ENCODE results near the gene KRTAP10-3. TPM values are rescaled to one million over a fixed set of nuclear protein-coding genes. Genes with fewer than 3 reads are reported as not detected.
A peak's percentile ranks its signal among the peaks of the same experiment; 100 is the strongest.

Gene KRTAP10-3
- total and polyA plus RNA-seq, 9 of the 15 experiments (the other 6 are each of a cell fraction or from before 2014, with no cell fraction given), result not detected

DNA sequence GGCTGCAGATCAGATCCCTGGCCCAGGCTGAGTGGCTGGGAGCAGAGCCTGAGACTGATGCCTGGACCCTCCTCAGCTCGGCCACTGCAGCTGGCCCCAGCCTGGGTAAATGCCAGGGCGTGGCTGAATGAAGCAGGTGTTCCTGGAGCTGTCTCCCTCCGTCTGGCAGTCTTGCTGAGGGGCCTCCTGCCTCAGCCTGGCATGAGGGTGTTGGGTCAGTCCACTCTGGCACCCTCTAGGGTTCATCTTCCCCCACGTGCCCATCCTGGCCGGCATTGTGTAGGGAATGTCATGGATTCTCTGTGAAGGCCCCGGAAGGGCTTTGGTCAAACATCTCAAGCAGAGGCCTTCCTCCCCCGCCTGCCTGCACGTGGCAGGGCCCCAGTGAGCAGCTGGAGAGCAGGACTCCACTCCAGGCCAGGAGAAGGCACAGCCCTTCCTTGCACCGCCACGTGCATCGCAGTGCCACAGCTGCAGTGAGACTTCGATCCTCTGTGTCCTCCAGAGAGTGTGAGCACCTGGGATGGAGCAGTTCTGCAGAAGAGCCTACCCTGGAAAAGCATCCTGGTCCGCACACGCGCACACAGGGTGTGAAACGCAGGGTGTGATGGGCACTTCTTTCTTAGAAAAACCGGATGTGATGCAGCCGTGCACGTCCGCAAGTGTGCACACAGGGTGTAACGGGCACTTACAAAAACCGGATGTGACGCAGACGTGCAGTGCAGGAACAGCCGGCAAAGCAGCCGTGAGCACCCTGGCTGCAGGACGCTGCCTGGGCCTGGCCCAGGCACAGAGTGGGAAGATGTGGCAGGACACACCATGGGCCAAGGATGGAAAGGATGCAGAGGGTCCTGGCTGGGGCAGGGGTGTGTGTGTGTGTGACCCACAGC, 10.3 kb upstream of the KRTAP10-3 start (continued):
- TF ChIP-seq, protein P1, sequence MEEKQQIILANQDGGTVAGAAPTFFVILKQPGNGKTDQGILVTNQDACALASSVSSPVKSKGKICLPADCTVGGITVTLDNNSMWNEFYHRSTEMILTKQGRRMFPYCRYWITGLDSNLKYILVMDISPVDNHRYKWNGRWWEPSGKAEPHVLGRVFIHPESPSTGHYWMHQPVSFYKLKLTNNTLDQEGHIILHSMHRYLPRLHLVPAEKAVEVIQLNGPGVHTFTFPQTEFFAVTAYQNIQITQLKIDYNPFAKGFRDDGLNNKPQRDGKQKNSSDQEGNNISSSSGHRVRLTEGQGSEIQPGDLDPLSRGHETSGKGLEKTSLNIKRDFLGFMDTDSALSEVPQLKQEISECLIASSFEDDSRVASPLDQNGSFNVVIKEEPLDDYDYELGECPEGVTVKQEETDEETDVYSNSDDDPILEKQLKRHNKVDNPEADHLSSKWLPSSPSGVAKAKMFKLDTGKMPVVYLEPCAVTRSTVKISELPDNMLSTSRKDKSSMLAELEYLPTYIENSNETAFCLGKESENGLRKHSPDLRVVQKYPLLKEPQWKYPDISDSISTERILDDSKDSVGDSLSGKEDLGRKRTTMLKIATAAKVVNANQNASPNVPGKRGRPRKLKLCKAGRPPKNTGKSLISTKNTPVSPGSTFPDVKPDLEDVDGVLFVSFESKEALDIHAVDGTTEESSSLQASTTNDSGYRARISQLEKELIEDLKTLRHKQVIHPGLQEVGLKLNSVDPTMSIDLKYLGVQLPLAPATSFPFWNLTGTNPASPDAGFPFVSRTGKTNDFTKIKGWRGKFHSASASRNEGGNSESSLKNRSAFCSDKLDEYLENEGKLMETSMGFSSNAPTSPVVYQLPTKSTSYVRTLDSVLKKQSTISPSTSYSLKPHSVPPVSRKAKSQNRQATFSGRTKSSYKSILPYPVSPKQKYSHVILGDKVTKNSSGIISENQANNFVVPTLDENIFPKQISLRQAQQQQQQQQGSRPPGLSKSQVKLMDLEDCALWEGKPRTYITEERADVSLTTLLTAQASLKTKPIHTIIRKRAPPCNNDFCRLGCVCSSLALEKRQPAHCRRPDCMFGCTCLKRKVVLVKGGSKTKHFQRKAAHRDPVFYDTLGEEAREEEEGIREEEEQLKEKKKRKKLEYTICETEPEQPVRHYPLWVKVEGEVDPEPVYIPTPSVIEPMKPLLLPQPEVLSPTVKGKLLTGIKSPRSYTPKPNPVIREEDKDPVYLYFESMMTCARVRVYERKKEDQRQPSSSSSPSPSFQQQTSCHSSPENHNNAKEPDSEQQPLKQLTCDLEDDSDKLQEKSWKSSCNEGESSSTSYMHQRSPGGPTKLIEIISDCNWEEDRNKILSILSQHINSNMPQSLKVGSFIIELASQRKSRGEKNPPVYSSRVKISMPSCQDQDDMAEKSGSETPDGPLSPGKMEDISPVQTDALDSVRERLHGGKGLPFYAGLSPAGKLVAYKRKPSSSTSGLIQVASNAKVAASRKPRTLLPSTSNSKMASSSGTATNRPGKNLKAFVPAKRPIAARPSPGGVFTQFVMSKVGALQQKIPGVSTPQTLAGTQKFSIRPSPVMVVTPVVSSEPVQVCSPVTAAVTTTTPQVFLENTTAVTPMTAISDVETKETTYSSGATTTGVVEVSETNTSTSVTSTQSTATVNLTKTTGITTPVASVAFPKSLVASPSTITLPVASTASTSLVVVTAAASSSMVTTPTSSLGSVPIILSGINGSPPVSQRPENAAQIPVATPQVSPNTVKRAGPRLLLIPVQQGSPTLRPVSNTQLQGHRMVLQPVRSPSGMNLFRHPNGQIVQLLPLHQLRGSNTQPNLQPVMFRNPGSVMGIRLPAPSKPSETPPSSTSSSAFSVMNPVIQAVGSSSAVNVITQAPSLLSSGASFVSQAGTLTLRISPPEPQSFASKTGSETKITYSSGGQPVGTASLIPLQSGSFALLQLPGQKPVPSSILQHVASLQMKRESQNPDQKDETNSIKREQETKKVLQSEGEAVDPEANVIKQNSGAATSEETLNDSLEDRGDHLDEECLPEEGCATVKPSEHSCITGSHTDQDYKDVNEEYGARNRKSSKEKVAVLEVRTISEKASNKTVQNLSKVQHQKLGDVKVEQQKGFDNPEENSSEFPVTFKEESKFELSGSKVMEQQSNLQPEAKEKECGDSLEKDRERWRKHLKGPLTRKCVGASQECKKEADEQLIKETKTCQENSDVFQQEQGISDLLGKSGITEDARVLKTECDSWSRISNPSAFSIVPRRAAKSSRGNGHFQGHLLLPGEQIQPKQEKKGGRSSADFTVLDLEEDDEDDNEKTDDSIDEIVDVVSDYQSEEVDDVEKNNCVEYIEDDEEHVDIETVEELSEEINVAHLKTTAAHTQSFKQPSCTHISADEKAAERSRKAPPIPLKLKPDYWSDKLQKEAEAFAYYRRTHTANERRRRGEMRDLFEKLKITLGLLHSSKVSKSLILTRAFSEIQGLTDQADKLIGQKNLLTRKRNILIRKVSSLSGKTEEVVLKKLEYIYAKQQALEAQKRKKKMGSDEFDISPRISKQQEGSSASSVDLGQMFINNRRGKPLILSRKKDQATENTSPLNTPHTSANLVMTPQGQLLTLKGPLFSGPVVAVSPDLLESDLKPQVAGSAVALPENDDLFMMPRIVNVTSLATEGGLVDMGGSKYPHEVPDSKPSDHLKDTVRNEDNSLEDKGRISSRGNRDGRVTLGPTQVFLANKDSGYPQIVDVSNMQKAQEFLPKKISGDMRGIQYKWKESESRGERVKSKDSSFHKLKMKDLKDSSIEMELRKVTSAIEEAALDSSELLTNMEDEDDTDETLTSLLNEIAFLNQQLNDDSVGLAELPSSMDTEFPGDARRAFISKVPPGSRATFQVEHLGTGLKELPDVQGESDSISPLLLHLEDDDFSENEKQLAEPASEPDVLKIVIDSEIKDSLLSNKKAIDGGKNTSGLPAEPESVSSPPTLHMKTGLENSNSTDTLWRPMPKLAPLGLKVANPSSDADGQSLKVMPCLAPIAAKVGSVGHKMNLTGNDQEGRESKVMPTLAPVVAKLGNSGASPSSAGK (IDR thresholded peaks at IDR 0.05), result peak; percentile 90
- TF ChIP-seq BHLHE40 (IDR thresholded peaks at IDR 0.05; ENCODE audit: low read length) (peak; percentile 82), GATAD2B (IDR thresholded peaks at IDR 0.05; ENCODE audit: borderline replicate concordance) (no peak), MTF1 (CRISPR knock-in tag; IDR thresholded peaks at IDR 0.05; ENCODE audit: borderline replicate concordance) (no peak), GABPA (tag; conservative IDR thresholded peaks at IDR 0.05; ENCODE audit: low read depth) (peak; percentile 86), GABPB1 (CRISPR knock-in tag; IDR thresholded peaks at IDR 0.05) (peak; percentile 83), MYBL2 (IDR thresholded peaks at IDR 0.05; ENCODE audit: low read depth) (no peak), MYBL2 (CRISPR knock-in tag; IDR thresholded peaks at IDR 0.05; ENCODE audit: borderline replicate concordance) (no peak), MYC (IDR thresholded peaks at IDR 0.05; ENCODE audit: low read depth, low read length) (0 out of 2 replicates have a peak, but pooled peaks have one; percentile 33), MYC (CRISPR knock-in tag; IDR thresholded peaks at IDR 0.05; ENCODE audit: borderline replicate concordance, low read depth) (no peak), ZC3H11A (IDR thresholded peaks at IDR 0.05; ENCODE audit: low read depth, low read length) (no peak), LARP7 (IDR thresholded peaks at IDR 0.05) (no peak)
- TF ChIP-seq, protein P2, sequence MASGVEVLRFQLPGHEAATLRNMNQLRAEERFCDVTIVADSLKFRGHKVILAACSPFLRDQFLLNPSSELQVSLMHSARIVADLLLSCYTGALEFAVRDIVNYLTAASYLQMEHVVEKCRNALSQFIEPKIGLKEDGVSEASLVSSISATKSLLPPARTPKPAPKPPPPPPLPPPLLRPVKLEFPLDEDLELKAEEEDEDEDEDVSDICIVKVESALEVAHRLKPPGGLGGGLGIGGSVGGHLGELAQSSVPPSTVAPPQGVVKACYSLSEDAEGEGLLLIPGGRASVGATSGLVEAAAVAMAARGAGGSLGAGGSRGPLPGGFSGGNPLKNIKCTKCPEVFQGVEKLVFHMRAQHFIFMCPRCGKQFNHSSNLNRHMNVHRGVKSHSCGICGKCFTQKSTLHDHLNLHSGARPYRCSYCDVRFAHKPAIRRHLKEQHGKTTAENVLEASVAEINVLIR (CRISPR knock-in tag; IDR thresholded peaks at IDR 0.05), result 0 out of 2 replicates have a peak, but pooled peaks have one; percentile 57
- TF ChIP-seq, protein P3, sequence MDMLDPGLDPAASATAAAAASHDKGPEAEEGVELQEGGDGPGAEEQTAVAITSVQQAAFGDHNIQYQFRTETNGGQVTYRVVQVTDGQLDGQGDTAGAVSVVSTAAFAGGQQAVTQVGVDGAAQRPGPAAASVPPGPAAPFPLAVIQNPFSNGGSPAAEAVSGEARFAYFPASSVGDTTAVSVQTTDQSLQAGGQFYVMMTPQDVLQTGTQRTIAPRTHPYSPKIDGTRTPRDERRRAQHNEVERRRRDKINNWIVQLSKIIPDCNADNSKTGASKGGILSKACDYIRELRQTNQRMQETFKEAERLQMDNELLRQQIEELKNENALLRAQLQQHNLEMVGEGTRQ (CRISPR knock-in tag; IDR thresholded peaks at IDR 0.05), result 0 out of 2 replicates have a peak, but pooled peaks have one; percentile 21
